A549 (cell line): Measurements from ENCODE around the gene C2orf80. TPM values are rescaled to one million over a fixed set of nuclear protein-coding genes. Genes with fewer than 3 reads are reported as not detected.
"Not testable (repeated sequence)": the region's sequence is repeated elsewhere in the genome, so short reads cannot be mapped to it uniquely, and the experiment has no call there.

Source experiments
- ATAC-seq, 2 experiments: fragments of 200-7000 bp in 1 of 2; fragments of >200 bp in 1 of 2; cut with Nextera tagmentation in 1 of 2; cut with Tn5 transposase in 1 of 2; 3 replicates each; pipeline versions ENCODE4 v1.8.0 to v1.9.1; 2018 to 2020; ENCODE audit warnings: mild to moderate bottlenecking in 1 of 2, moderate library complexity in 1 of 2
- CTCF ChIA-PET: fragments of 300-600 bp; sonication (Branson Sonifier 250); formaldehyde crosslinking; extraction: SDS; loops from one replicate; lab custom pipeline; 2021; ENCODE audit warnings: antibody characterized with exemption, inconsistent platforms; lab: Yijun Ruan, JAX
- POLR2A ChIA-PET: fragments of 350-600 bp; formaldehyde crosslinking; extraction: SDS; loops from one replicate; lab custom pipeline; 2021; ENCODE audit warnings: antibody characterized with exemption, inconsistent platforms; lab: Yijun Ruan, JAX
- DNase-seq, 2 experiments: peaks; one replicate each; pipeline versions ENCODE4 v3.0.0 to v3.0.0-alpha.2; 2011 to 2016; ENCODE audit warnings: low read depth in 1 of 2, low spot score in 1 of 2
- FAIRE-seq: peaks from 2 replicates; lab custom pipeline; 2011; peaks lifted over from hg19 to GRCh38; lab: Jason Lieb, UNC
- H3K27ac ChIP-seq, 2 experiments: fragments of >200 bp; sonication (Bioruptor Twin); formaldehyde crosslinking; 3 replicates each; pipeline ENCODE4 v1.5.1; 2016 to 2017
- H3K4me1 ChIP-seq: fragments of >200 bp; sonication (Bioruptor Twin); formaldehyde crosslinking; 3 replicates; pipeline ENCODE4 v1.6.1; 2016
- H3K4me2 ChIP-seq: fragments of >200 bp; sonication (Bioruptor Twin); formaldehyde crosslinking; 3 replicates; pipeline ENCODE4 v1.6.1; 2016
- H3K4me3 ChIP-seq: fragments of >200 bp; sonication (Bioruptor Twin); formaldehyde crosslinking; 3 replicates; pipeline ENCODE4 v1.5.1; 2016
- H3K9me3 ChIP-seq: fragments of >200 bp; sonication (Bioruptor Twin); formaldehyde crosslinking; 3 replicates; pipeline ENCODE4 v1.6.1; 2016
- BHLHE40 ChIP-seq: IDR thresholded peaks from 2 replicates; pipeline ENCODE4 v1.6.1; 2012; ENCODE audit warnings: low read depth, low read length, inconsistent platforms
- CHD2 ChIP-seq: fragments of 150-350 bp; IDR thresholded peaks from 2 replicates; pipeline ENCODE4 v1.6.1; 2014; ENCODE audit warnings: low read length; ENCODE audit not compliant: partially characterized antibody
- CHD4 ChIP-seq: fragments of 200-600 bp; sonication (generic); IDR thresholded peaks from 2 replicates; pipeline ENCODE4 v1.6.1; 2016; ENCODE audit warnings: antibody characterized with exemption, mild to moderate bottlenecking, borderline replicate concordance
- FOSB ChIP-seq: fragments of 250-450 bp; sonication (Bioruptor Pico); IDR thresholded peaks from 2 replicates; pipeline ENCODE4 v1.5.0; 2020; ENCODE audit warnings: mild to moderate bottlenecking, moderate library complexity
- FOXS1 ChIP-seq: fragments of 250-450 bp; sonication (Bioruptor Pico); IDR thresholded peaks from 2 replicates; pipeline ENCODE4 v1.5.0; 2020; ENCODE audit warnings: mild to moderate bottlenecking, moderate library complexity
- HDAC2 ChIP-seq: fragments of 200-600 bp; sonication (generic); IDR thresholded peaks from 2 replicates; pipeline ENCODE4 v1.6.1; 2016
- HEYL ChIP-seq: fragments of 250-450 bp; sonication (Bioruptor Pico); IDR thresholded peaks from 2 replicates; pipeline ENCODE4 v1.8.0; 2021; ENCODE audit warnings: mild to moderate bottlenecking, moderate library complexity
- HOXB13 ChIP-seq: fragments of 250-450 bp; sonication (Bioruptor Pico); IDR thresholded peaks from 2 replicates; pipeline ENCODE4 v1.5.0; 2020; ENCODE audit warnings: low read depth, mild to moderate bottlenecking, moderate library complexity
- HOXB5 ChIP-seq: fragments of 250-450 bp; sonication (Bioruptor Pico); IDR thresholded peaks from 2 replicates; pipeline ENCODE4 v1.5.0; 2020; ENCODE audit warnings: mild to moderate bottlenecking, moderate library complexity
- KDM1A ChIP-seq: fragments of 200-600 bp; sonication (generic); IDR thresholded peaks from 2 replicates; pipeline ENCODE4 v1.6.1; 2016; ENCODE audit warnings: low read depth, mild to moderate bottlenecking
- MAFK ChIP-seq: fragments of 450-650 bp; IDR thresholded peaks from 2 replicates; pipeline ENCODE4 v1.6.1; 2014; ENCODE audit not compliant: partially characterized antibody
- NPAS2 ChIP-seq: fragments of 250-450 bp; sonication (Bioruptor Pico); IDR thresholded peaks from 2 replicates; pipeline ENCODE4 v1.8.0; 2022; ENCODE audit warnings: mild to moderate bottlenecking, moderate library complexity, borderline replicate concordance
- NR3C1 ChIP-seq: fragments of >200 bp; sonication (Bioruptor Twin); formaldehyde crosslinking; IDR thresholded peaks from 3 replicates; pipeline ENCODE4 v1.6.1; 2017
- PHF8 ChIP-seq: fragments of 200-600 bp; sonication (generic); IDR thresholded peaks from 2 replicates; pipeline ENCODE4 v1.6.1; 2016; ENCODE audit warnings: low read depth, mild to moderate bottlenecking, antibody characterized with exemption, moderate library complexity, borderline replicate concordance
- POLR2A ChIP-seq: IDR thresholded peaks from 2 replicates; pipeline ENCODE4 v1.6.1; 2012; ENCODE audit warnings: mild to moderate bottlenecking, low read length
- RARB ChIP-seq: fragments of 250-450 bp; sonication (Bioruptor Pico); IDR thresholded peaks from 2 replicates; pipeline ENCODE4 v1.8.0; 2021; ENCODE audit warnings: mild to moderate bottlenecking, moderate library complexity
- RCOR1 ChIP-seq: fragments of 150-350 bp; IDR thresholded peaks from 2 replicates; pipeline ENCODE4 v1.6.1; 2014; ENCODE audit warnings: antibody characterized with exemption, low read length, low read depth
- RNF2 ChIP-seq: fragments of 200-600 bp; sonication (generic); IDR thresholded peaks from 2 replicates; pipeline ENCODE4 v1.6.1; 2016; ENCODE audit warnings: low read depth, mild to moderate bottlenecking, antibody characterized with exemption, moderate library complexity, borderline replicate concordance
- SMC3 ChIP-seq: fragments of >200 bp; sonication (Bioruptor Twin); formaldehyde crosslinking; IDR thresholded peaks from 3 replicates; pipeline ENCODE4 v1.6.1; 2018; ENCODE audit warnings: inconsistent platforms
- ZFP36 ChIP-seq: fragments of 450-650 bp; IDR thresholded peaks from 2 replicates; pipeline ENCODE4 v1.6.1; 2014; ENCODE audit warnings: borderline replicate concordance; ENCODE audit not compliant: partially characterized antibody
- WGBS: methylation state at CpG from one replicate; pipeline ENCODE4 v1.1.6; 2017; ENCODE audit errors: missing lambda C conversion rate; 5-methylcytosine and 5-hydroxymethylcytosine counted together
- polyA plus RNA-seq, 4 experiments: library from polyadenylated mRNA; depleted of rRNA in 3 of 4; stranded (reverse); fragments of >200 nt; fragmentation: RNase III in 1 of 4; extraction: RNeasy Plus Mini Kit Qiagen cat#74134 plus additional on column Dnase treatment in 1 of 4; gene quantifications; 2 replicates in 3 of 4; 3 replicates in 1 of 4; pipeline ENCODE4 v1.2.3, GENCODE V29; 2011 to 2017
- TF ChIP-seq, protein P1 (sequence below): IDR thresholded peaks from 2 replicates; pipeline ENCODE4 v1.6.1; 2012
- TF ChIP-seq, protein P2 (sequence below): fragments of >200 bp; sonication (Bioruptor Twin); formaldehyde crosslinking; IDR thresholded peaks from 3 replicates; pipeline ENCODE4 v1.6.1; 2016
- TF ChIP-seq, protein P3 (sequence below): IDR thresholded peaks from 2 replicates; pipeline ENCODE4 v1.6.1; 2012
- TF ChIP-seq, protein P4 (sequence below): fragments of 200-600 bp; sonication (generic); IDR thresholded peaks from 2 replicates; pipeline ENCODE4 v1.6.1; 2016; ENCODE audit warnings: antibody characterized with exemption, mild to moderate bottlenecking, moderate library complexity

Gene C2orf80
- polyA plus RNA-seq, 2 of the 4 experiments (the other 2 are of a cell fraction): not detected

DNA sequence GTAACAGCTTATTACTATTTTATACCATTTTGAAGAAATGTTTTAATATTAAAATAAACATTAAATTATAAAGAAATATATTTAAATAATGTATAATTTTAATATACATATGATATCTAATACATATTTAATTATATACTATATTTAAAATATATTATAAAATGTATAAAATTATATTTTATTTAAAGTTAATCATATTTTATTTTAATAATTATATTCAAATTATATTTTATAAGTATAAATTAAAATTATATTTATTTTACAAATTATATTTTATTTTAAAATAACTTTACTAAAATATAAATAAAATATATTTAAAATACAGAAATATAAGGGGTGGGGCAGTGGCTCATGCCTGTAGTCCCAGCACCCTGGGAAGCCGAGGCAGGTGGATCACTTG, 67.6 kb downstream of the C2orf80 start:
- H3K27ac ChIP-seq: no peak overlapping the region
- FAIRE-seq (no peak), ATAC-seq (no peak), DNase-seq (no peak)
- ChIA-PET CTCF (no interaction called here), POLR2A (no interaction called here)
- 55% methylated on average over 1 of the region's 1 CpG for WGBS
- no peak overlapping the region for H3K4me2 ChIP-seq
- TF ChIP-seq BHLHE40: no peak
- TF ChIP-seq POLR2A: no peak
- no peak for TF ChIP-seq ZFP36
- no peak for TF ChIP-seq NR3C1
- TF ChIP-seq KDM1A: no peak
- no peak for TF ChIP-seq RNF2
- TF ChIP-seq SMC3: no peak
- TF ChIP-seq NPAS2 (CRISPR knock-in tag): no peak
- no peak for TF ChIP-seq FOXS1 (CRISPR knock-in tag)
- no peak for TF ChIP-seq RCOR1
- no peak for TF ChIP-seq PHF8
- TF ChIP-seq, protein P1, sequence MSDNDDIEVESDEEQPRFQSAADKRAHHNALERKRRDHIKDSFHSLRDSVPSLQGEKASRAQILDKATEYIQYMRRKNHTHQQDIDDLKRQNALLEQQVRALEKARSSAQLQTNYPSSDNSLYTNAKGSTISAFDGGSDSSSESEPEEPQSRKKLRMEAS: no peak
- TF ChIP-seq CHD4: no peak
- TF ChIP-seq RARB (CRISPR knock-in tag): no peak
- TF ChIP-seq CHD2: no peak
- TF ChIP-seq, protein P2, sequence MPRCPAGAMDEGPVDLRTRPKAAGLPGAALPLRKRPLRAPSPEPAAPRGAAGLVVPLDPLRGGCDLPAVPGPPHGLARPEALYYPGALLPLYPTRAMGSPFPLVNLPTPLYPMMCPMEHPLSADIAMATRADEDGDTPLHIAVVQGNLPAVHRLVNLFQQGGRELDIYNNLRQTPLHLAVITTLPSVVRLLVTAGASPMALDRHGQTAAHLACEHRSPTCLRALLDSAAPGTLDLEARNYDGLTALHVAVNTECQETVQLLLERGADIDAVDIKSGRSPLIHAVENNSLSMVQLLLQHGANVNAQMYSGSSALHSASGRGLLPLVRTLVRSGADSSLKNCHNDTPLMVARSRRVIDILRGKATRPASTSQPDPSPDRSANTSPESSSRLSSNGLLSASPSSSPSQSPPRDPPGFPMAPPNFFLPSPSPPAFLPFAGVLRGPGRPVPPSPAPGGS: no peak
- no peak for TF ChIP-seq HEYL (CRISPR knock-in tag)
- TF ChIP-seq, protein P3, sequence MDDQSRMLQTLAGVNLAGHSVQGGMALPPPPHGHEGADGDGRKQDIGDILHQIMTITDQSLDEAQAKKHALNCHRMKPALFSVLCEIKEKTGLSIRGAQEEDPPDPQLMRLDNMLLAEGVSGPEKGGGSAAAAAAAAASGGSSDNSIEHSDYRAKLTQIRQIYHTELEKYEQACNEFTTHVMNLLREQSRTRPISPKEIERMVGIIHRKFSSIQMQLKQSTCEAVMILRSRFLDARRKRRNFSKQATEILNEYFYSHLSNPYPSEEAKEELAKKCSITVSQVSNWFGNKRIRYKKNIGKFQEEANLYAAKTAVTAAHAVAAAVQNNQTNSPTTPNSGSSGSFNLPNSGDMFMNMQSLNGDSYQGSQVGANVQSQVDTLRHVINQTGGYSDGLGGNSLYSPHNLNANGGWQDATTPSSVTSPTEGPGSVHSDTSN: no peak
- no peak for TF ChIP-seq HOXB13 (CRISPR knock-in tag)
- no peak for TF ChIP-seq FOSB (CRISPR knock-in tag)
- H3K4me3 ChIP-seq: no peak overlapping the region
- H3K4me1 ChIP-seq: no peaks in the 10 kb centered on the region
- H3K9me3 ChIP-seq: no peaks in the 10 kb centered on the region

DNA sequence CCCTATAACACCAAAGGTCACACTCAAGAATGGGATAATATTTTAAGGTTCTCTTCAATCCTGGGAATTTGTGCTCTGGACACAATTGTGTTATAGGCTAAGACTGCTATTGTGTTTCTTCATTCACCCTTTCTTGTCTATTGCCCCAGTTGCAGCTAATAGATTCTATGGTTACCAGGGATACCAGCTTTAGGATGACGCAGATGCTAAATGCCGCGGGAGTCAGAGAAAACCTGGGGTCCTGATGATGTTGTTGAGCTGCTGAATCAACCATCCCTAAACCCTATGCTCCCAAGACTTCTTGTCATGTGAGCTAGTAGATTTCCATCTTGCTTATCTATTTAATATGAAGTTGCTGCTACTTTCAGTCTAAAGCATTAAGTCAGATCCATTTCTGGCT, 70.9 kb downstream of the C2orf80 start:
- CTCF ChIA-PET: interaction anchor here (0.7 kb wide), 1 partner anchor 1721 kb away, joined by 3 read pairs; no protein-coding TSS in a partner anchor
- Histone ChIP-seq H3K27ac (no peak overlapping the region), H3K4me3 (no peak overlapping the region)
- FAIRE-seq: no peak
- POLR2A ChIA-PET: no interaction called here
- no peak for TF ChIP-seq HDAC2
- TF ChIP-seq, protein P1: no peak
- TF ChIP-seq MAFK: no peak
- TF ChIP-seq CHD4: no peak
- no peak for TF ChIP-seq RCOR1
- TF ChIP-seq HOXB5: no peak
- TF ChIP-seq, protein P4, sequence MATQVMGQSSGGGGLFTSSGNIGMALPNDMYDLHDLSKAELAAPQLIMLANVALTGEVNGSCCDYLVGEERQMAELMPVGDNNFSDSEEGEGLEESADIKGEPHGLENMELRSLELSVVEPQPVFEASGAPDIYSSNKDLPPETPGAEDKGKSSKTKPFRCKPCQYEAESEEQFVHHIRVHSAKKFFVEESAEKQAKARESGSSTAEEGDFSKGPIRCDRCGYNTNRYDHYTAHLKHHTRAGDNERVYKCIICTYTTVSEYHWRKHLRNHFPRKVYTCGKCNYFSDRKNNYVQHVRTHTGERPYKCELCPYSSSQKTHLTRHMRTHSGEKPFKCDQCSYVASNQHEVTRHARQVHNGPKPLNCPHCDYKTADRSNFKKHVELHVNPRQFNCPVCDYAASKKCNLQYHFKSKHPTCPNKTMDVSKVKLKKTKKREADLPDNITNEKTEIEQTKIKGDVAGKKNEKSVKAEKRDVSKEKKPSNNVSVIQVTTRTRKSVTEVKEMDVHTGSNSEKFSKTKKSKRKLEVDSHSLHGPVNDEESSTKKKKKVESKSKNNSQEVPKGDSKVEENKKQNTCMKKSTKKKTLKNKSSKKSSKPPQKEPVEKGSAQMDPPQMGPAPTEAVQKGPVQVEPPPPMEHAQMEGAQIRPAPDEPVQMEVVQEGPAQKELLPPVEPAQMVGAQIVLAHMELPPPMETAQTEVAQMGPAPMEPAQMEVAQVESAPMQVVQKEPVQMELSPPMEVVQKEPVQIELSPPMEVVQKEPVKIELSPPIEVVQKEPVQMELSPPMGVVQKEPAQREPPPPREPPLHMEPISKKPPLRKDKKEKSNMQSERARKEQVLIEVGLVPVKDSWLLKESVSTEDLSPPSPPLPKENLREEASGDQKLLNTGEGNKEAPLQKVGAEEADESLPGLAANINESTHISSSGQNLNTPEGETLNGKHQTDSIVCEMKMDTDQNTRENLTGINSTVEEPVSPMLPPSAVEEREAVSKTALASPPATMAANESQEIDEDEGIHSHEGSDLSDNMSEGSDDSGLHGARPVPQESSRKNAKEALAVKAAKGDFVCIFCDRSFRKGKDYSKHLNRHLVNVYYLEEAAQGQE: no peak
- TF ChIP-seq ZFP36: no peak
- TF ChIP-seq, all 56 proteins: peak for 0
- no peak for ATAC-seq
- Histone ChIP-seq H3K9me3 (no peaks in the 10 kb centered on the region), H3K4me1 (no peaks in the 10 kb centered on the region), H3K4me2 (no peak overlapping the region)
- WGBS: 77% methylated on average over 3 of the region's 3 CpGs
- no peak for DNase-seq

DNA sequence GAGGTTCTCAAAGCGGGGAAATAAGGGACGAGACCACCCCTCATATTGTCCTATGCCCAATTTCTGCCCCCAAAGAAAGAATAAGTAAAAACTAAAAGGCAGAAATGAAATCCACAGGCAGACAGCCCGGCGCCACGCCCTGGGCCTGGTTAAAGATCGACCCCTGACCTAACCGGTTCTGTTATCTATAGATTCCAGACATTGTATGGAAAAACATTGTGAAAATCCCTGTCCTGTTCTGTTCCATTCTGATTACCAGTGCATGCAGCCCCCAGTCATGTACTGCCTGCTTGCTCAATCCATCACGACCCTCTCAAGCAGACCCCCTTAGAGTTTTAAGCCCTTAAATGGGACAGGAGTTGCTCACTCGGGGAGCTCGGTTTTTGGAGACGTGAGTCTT, 72.4 kb downstream of the C2orf80 start:
- CTCF ChIA-PET, H3K4me3 ChIP-seq, H3K27ac ChIP-seq, DNase-seq, H3K4me2 ChIP-seq, POLR2A ChIA-PET, FAIRE-seq, H3K9me3 ChIP-seq, H3K4me1 ChIP-seq, ATAC-seq: not testable (repeated sequence)
- 85% methylated on average over 11 of the region's 11 CpGs for WGBS
